HG03196 (cell line): ENCODE results near the gene AARS1.
"Not testable (repeated sequence)": the region's sequence is repeated elsewhere in the genome, so short reads cannot be mapped to it uniquely, and the experiment has no call there.

Experiments
- ATAC-seq: cut with Tn5 transposase; IDR thresholded peaks from one replicate; pipeline ENCODE4 v1.9.1; 2021; ENCODE audit not compliant: unreplicated experiment

The AARS1 gene

DNA sequence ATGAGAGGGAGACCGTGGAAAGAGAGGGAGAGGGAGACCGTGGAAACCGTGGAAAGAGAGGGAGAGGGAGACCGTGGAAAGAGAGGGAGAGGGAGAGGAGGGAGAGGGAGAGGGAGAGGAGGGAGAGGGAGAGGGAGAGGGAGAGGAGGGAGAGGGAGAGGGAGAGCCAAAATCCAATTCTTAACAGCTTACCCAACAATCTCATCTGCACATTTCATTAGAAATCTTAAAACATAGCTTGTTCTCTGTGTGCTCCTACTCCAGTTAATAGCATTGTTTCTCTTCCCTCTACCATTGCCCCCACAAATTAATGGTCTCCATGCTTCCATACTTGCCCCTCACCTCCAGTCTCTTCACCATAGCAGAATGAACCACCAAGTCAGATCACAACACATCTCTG lies 63.9 kb downstream of the AARS1 start:
- ATAC-seq = not testable (repeated sequence)

DNA sequence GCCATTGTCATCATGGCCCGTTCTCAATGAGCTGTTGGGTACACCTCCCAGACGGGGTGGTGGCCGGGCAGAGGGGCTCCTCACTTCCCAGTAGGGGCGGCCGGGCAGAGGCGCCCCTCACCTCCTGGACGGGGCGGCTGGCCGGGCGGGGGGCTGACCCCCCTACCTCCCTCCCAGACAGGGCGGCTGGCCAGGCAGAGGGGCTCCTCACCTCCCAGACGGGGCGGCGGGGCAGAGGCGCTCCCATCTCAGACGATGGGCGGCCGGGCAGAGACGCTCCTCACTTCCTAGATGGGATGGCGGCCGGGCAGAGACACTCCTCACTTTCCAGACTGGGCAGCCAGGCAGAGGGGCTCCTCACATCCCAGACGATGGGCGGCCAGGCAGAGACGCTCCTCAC lies 64.7 kb downstream of the AARS1 start:
- not testable (repeated sequence) for ATAC-seq

GRCh38 chr16:70223971-70224513 lies 65.3 kb downstream of the AARS1 start:
- not testable (repeated sequence) for ATAC-seq

DNA sequence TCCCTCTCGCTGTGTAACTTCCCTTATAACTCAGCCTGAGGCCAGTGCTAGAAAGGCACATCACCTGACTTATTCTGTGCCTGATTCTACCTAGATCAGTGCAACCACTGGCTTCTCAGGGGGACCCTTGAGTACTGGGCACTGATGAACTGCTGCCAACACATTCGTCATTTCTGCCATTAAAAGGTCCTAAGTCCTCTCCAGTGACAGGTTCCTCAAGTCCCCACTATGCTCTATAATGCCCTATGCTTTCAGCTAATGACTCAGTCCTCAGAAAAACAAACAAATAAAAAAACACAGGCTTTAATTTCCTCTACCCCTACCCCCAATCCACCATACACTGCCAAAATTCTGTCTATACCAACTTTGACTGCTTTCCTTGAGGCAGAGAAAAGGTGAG lies 66.1 kb downstream of the AARS1 start:
- not testable (repeated sequence) for ATAC-seq

GRCh38 chr16:70222574-70222973 lies 66.7 kb downstream of the AARS1 start:
- ATAC-seq = not testable (repeated sequence)

DNA sequence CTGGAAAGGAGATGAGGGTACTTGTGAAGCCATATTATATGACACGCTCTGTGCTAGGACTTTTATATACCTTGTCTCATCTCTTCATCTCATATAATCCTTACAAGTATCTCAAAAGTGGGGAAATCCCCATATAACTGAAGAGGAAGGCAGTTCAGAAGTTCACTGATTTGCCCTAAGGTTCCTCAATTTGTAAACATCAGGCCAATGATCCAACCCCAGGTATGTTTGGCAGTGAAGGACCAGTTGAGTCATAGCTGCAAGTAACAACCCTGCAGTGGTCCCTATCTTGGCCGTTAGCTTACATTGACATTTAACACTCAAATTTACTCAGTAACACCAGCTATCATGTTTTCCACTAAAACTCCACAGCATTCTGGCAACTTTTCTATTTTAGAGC lies 70.7 kb downstream of the AARS1 start:
- not testable (repeated sequence) for ATAC-seq

DNA sequence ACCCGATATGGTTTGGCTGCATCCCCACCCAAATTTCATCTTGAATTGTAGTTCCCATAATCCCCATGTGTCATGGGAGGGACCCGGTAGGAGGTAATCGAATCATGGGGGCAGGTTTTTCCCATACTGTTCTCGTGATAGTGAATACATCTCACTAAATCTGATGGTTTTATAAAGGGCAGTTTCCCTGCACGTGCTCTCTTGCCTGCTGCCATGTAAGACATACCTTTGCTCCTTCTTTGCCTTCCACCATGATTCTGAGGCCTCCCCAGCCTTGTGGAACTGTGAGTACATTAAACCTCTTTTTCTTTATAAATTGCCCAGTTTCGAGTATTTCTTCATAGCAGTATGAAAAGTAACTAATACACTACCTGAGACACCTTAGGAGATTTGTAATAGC lies 82.9 kb downstream of the AARS1 start:
- not testable (repeated sequence) for ATAC-seq

DNA sequence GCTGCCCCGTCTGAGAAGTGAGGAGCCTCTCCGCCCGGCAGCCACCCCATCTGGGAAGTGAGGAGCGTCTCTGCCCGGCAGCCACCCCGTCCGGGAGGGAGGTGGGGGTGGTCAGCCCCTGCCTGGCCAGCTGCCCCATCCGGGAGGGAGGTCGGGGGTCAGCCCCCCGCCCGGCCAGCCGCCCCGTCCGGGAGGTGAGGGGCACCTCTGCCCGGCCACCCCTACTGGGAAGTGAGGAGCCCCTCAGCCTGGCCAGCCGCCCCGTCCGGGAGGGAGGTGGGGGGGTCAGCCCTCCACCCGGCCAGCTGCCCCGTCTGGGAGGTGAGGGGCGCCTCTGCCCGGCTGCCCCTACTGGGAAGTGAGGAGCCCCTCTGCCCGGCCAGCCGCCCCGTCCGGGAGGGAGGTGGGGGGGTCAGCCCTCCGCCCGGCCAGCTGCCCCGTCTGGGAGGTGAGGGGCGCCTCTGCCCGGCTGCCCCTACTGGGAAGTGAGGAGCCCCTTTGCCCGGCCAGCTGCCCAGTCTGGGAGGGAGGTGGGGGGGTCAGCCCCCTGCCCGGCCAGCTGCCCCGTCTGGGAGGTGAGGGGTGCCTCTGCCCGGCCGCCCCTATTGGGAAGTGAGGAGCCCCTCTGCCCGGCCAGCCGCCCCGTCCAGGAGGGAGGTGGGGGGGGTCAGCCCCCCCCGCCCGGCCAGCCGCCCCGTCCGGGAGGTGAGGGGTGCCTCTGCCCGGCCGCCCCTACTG lies 84.5 kb downstream of the AARS1 start:
- not testable (repeated sequence) for ATAC-seq

DNA sequence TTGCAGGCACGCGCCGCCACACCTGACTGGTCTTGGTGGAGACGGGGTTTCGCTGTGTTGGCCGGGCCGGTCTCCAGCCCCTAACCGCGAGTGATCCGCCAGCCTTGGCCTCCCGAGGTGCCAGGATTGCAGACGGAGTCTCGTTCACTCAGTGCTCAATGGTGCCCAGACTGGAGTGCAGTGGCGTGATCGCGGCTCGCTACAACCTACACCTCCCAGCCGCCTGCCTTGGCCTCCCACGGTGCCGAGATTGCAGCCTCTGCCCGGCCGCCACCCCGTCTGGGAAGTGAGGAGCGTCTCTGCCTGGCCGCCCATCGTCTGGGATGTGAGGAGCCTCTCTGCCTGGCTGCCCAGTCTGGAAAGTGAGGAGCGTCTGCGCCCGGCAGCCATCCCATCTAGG lies 85.3 kb downstream of the AARS1 start:
- not testable (repeated sequence) for ATAC-seq

DNA sequence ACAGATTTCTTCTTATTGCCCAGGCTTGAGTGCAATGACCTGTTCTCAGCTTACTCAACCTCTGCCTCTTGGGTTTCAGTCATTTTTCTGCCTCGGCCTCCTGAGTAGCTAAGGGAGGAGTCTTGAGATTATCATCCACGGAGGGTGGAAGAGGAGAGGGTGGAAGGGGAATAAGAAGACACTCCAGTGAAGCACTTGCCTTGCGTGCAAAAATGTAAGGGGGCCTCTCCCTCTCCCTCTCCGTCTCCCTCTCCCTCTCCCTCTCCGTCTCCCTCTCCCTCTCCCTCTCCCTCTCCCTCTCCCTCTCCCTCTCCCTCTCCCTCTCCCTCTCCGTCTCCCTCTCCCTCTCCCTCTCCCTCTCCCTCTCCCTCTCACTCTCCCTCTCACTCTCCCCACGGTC lies 85.8 kb downstream of the AARS1 start:
- not testable (repeated sequence) for ATAC-seq
